Effector CD8-positive, alpha-beta T cell (primary cell): ENCODE results near the gene PSME3.
"Not testable (repeated sequence)": the region's sequence is repeated elsewhere in the genome, so short reads cannot be mapped to it uniquely, and the experiment has no call there.

Source experiments
- DNase-seq: peaks from one replicate; lab custom pipeline; 2025; lab: John Stamatoyannopoulos, UW

Gene PSME3

DNA sequence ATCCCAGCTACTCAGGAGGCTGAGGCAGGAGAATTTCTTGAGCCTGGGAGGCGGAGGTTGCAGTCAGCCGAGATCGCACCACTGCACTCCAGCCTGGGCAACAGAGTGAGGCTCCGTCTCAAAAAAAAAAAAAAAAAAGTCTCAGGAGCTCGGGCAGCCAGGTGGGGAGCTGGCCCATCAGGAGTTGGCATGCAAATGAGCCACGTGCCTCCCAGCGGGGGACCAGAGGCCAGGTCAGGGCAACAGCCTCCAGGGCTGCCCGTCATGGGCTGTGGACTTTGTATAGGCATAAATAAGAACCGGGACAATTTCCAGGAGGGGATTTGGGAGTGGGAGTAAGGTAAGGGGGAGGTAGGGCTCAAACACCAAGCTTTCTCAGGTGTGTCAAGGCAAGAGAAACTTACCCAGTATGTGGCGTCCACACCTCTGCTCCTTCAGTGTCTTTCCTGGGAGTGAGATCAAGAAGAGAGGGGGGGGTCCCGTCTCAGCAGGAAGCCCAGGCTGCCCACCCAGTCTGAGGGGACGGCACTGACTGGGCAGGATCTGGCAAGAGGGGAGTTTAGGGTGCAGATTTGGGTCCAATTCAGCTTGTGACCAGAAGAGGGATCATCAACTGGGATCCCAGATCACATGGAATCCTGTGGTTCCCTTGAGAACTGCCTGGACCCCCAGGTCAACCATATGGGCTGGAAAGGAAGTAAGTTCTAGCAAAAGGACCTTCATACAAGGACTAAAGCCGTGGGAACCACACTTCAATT is 45.1 kb downstream of the PSME3 start:
- no peak for DNase-seq

DNA sequence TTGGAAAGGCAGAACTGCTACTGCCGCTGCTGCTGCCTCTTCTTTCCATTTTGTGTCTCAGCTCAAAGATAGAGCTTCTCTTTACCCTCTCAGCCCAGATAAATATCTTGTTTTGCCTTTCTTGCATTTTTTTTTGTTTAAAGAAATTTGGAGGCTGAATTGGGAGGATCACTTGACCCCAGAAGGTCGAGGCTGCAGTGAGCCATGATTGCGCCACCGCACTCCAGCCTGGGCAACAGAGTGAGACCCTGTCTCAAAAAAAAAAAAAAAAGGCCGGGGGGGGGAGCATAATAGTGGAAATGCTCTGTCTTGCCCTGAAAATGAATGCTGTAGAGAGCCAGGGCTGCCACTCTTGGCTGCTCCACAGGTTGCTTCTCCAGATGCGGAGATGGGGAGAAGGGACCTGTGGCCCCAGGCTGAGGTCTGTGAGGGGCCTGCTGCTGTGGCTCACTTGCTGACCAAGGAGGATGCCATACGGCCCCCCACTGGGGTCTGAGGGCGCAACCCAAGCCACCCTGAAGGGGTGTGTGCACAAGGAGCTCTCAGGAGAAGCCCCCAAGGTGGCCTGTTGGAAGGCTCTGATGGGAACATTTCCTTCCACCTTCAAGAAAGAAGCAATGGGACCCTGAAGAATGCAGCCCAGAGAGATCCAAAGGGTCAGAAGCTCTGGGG is 45.9 kb downstream of the PSME3 start:
- no peak for DNase-seq

GRCh38 chr17:42879596-42879985 is 46.4 kb downstream of the PSME3 start:
- DNase-seq: no peak

GRCh38 chr17:42880776-42881310 is 47.6 kb downstream of the PSME3 start:
- no peak for DNase-seq

DNA sequence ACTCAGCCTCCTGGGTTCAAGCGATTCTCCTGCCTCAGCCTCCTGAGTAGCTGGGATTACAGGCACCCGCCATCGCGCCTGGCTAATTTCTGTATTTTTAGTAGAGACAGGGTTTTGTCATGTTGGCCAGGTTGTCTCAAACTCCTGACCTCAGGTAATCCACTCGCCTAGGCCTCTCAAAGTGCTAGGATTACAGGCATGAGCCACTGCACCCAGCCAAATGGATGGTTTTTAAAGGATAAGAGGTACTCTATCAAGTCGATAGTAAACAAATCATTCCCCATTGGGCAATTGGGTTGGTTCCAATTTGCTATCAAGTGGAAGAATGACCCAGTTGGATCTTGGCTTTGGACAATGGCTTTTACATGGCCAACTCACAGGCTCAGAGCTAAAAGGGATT is 48.5 kb downstream of the PSME3 start:
- not testable (repeated sequence) for DNase-seq

- DNase-seq: no peak
Observed at GRCh38 chr17:42882166-42882565, 49.0 kb downstream of the PSME3 start.

DNA sequence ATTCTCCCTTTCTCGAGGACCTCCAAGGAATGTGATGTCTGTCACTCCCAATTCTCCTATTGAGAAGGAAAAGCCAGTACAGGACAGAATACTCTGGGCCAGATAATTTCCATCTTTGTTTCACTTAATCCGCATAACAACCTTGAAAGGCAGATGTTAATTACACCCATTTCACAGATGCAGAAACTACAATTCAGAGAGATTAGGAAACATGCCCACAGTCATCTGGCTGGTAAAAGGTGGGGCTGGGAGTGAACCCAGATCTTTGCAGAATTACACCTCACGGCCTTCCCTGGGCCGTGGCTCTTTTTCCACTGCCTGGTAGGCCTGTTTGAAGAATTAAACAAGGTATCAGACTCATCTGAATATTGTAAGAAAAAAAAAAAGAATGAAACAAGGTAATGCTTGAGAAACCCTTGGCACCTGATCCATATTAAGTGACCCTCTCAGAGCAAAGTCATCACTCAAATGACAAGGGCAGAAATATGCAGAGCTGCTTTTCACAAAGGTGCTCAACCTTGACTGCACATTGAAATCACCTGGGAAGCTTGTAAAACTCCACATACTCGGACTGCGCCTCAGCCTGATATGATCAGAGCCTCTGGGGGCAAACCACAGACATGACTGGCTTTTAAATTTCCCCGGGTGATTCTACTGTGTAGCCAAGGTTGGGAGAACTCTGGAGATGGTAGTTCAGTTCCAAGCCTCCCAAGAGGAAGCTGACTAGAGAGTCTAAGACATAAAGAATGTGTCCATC is 50.8 kb downstream of the PSME3 start:
- no peak for DNase-seq

DNA sequence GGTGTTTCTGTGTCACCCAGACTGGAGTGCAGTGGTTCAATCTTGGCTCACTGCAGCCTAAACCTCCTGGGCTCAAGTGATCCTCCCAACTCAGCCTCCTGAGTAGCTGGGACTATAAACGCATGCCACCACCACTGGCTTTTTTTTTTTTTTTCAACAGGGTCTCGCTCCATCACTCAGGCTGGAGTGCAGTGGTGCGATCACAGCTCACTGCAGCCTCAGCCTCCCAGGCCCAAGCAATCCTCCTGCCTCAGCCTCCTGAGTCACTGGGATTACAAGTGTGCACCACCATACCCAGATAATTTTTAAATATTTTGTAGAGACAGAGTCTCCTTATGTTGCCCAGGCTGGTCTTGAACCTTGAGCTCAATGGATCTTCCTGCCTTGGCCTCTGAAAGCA is 52.6 kb downstream of the PSME3 start:
- DNase-seq: not testable (repeated sequence)

GRCh38 chr17:42886283-42887176 is 53.3 kb downstream of the PSME3 start:
- DNase-seq: no peak

- no peak for DNase-seq
Observed at GRCh38 chr17:42889809-42890208, 56.6 kb downstream of the PSME3 start.

DNA sequence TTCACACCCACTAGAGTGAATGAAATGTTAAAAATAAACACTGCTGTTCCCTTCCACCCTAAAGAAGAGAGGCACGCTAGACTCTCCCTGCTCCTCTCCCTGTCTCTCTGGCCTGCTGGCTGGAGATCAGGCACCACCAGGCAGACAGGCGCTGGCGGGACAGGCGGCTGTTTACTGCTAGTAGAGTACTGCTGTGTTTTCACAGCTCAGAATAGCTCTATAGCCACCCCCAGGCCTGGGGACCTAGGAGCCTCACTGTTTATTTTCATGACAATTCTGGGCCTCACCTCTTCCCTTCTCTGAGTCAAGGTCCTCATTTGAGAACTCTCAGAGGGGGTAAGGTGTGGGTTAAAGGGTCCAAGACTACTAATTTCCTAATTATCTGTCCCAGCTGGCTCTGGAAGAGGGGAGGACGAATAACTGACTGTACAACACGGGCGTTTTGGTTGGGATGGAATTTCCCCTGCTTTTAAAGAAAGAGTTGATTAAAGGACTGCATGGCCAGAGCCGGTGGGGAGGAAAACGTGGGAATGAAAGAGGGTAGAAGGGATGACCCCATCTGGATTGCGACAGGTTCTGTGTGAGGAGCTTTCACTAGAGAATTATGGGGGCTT is 58.4 kb downstream of the PSME3 start:
- DNase-seq: no peak

DNA sequence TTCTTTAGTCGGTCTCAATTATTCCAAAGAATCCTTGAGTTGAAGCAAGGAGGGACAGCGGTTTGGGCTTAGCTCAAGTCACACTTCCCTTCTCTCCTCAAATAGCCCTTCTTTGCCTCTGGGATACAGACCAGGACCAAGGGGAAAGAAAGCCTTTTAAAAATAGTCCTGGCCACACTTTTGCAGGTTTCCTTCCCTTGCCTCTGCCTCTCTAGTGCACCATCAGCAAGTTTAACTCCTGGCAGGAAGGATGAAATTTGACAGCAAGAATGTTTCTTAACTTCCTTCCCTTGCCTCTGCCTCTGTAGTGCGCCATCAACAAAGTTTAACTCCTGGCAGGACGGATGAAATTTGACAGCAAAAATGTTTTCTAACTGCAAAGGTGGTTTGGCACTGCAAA is 60.2 kb downstream of the PSME3 start:
- DNase-seq: no peak
